Esophagus squamous epithelium (tissue), 4 donors: ENCODE data around the gene CEACAM1.

Experiments
- POLR2A ChIP-seq, 4 donors: fragments of 450-650 bp; IDR thresholded peaks; one replicate each; pipeline ENCODE4 v1.6.1; 2017; ENCODE audit warnings: antibody characterized with exemption in 4 of 4, mild to moderate bottlenecking in 4 of 4, moderate library complexity in 3 of 4
- TF ChIP-seq, protein P1 (sequence below), 6 experiments: fragments of 450-650 bp in 4 of 6; fragments of 200-600 bp in 2 of 6; sonication (generic) in 2 of 6; IDR thresholded peaks; one replicate each; pipeline ENCODE4 v1.5.1; 2016 to 2019; ENCODE audit warnings: antibody characterized with exemption in 6 of 6, mild to moderate bottlenecking in 4 of 6, moderate library complexity in 4 of 6

- TF ChIP-seq, protein P1, sequence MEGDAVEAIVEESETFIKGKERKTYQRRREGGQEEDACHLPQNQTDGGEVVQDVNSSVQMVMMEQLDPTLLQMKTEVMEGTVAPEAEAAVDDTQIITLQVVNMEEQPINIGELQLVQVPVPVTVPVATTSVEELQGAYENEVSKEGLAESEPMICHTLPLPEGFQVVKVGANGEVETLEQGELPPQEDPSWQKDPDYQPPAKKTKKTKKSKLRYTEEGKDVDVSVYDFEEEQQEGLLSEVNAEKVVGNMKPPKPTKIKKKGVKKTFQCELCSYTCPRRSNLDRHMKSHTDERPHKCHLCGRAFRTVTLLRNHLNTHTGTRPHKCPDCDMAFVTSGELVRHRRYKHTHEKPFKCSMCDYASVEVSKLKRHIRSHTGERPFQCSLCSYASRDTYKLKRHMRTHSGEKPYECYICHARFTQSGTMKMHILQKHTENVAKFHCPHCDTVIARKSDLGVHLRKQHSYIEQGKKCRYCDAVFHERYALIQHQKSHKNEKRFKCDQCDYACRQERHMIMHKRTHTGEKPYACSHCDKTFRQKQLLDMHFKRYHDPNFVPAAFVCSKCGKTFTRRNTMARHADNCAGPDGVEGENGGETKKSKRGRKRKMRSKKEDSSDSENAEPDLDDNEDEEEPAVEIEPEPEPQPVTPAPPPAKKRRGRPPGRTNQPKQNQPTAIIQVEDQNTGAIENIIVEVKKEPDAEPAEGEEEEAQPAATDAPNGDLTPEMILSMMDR (IDR thresholded peaks at IDR 0.05), result peak; percentile 80 to 93 (median 88)
- TF ChIP-seq POLR2A (IDR thresholded peaks at IDR 0.05), result no peak
Measured at GRCh38 chr19:42529248-42529764, 1.0 kb upstream of the CEACAM1 start.
